ENCODE data around the gene MRM3.
"Not testable (repeated sequence)": the region's sequence is repeated elsewhere in the genome, so short reads cannot be mapped to it uniquely, and the experiment has no call there.

Gene MRM3

DNA sequence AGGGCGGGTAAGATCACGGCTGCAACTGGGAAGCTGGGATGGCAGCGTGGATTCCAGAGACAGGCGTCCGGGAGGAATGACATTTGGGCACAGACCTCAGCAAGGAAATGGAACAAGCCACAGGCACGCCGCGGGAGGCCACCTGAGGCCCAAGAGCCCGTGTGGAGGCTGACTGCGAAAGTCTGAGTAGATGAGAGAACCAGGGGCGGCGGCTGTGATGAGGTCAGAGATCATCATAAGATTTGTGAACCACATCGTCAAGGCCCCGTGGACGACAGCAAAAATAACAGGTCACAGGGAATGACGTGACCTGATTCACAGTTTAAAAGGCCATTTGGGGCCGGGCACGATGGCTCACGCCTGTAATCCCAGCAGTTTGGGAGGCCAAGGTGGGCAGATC lies 48.2 kb downstream of the MRM3 start:
- CTCF ChIA-PET = no interaction called here
- TF ChIP-seq, protein P1, sequence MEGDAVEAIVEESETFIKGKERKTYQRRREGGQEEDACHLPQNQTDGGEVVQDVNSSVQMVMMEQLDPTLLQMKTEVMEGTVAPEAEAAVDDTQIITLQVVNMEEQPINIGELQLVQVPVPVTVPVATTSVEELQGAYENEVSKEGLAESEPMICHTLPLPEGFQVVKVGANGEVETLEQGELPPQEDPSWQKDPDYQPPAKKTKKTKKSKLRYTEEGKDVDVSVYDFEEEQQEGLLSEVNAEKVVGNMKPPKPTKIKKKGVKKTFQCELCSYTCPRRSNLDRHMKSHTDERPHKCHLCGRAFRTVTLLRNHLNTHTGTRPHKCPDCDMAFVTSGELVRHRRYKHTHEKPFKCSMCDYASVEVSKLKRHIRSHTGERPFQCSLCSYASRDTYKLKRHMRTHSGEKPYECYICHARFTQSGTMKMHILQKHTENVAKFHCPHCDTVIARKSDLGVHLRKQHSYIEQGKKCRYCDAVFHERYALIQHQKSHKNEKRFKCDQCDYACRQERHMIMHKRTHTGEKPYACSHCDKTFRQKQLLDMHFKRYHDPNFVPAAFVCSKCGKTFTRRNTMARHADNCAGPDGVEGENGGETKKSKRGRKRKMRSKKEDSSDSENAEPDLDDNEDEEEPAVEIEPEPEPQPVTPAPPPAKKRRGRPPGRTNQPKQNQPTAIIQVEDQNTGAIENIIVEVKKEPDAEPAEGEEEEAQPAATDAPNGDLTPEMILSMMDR (IDR thresholded peaks at IDR 0.05; ENCODE audit: control extremely low read depth, extremely low read depth, low read depth, missing control alignments) = no peak
- POLR2A ChIA-PET = no interaction called here
- DNase-seq (ENCODE audit: extremely low spot score) = no peak

DNA sequence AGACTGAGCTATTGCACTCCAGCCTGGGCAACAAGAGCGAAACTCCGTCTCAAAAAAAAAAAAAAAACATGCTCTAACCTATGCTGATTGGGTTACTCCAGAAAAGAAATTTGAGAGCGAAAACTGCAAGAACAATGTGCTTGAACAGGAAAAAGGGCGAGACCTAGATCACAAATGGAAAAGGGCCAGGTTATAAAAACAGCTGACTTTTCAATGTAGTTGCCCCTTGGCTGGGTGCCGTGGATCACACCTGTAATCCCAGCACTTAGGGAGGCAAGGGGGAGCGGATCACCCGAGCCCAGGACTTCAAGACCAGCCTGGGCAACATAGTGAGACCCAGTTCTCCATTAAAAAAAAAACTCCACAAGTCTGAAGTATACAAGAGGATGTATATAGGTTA lies 48.8 kb downstream of the MRM3 start:
- ChIA-PET CTCF (no interaction called here), POLR2A (no interaction called here)
- TF ChIP-seq, protein P1 (IDR thresholded peaks at IDR 0.05; ENCODE audit: control extremely low read depth, extremely low read depth, low read depth, missing control alignments) = no peak
- no peak for DNase-seq (ENCODE audit: extremely low spot score)

DNA sequence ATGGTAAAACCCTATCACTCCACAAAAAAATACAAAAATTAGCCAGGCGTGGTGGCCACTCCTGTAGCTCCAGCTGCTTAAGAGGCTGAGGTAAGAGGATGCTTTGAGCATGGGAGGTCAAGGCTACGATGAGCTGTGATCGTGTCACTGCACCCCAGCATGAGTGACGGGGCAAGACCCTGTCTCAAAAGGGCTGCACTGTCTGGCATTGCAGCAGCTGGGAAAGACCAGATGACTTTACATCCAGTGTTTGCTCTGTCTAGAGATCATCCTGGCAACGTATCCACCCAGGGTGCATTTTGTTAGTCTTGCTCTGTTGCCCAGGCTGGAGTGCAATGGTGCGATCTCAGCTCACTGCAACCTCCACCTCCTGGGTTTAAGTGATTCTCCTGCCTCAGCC lies 52.0 kb downstream of the MRM3 start:
- ChIA-PET CTCF (no interaction called here), POLR2A (no interaction called here)
- no peak for DNase-seq (ENCODE audit: extremely low spot score)
- TF ChIP-seq, protein P1 (IDR thresholded peaks at IDR 0.05; ENCODE audit: control extremely low read depth, extremely low read depth, low read depth, missing control alignments) = no peak

DNA sequence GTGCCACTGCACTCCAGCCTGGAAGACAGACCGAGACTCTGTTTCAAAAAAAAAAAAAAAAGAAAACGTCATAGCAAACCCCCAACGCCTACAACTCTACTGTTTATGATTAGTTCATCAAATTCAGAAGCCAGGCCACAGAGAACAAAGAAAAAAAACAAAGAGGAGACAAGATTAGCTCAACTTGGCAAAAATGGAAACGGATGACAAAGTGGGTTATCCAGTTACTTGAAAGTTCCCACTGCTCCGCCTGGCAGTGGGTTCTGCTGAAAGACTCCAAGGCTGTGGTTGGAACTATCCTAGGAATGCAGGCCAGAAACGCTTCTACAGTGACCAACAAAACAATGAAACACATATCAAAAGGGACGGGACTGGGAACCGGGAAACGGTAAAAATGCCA lies 53.1 kb downstream of the MRM3 start:
- ChIA-PET POLR2A (no interaction called here), CTCF (no interaction called here)
- no peak for DNase-seq (ENCODE audit: extremely low spot score)
- TF ChIP-seq, protein P1 (IDR thresholded peaks at IDR 0.05; ENCODE audit: control extremely low read depth, extremely low read depth, low read depth, missing control alignments) = no peak

DNA sequence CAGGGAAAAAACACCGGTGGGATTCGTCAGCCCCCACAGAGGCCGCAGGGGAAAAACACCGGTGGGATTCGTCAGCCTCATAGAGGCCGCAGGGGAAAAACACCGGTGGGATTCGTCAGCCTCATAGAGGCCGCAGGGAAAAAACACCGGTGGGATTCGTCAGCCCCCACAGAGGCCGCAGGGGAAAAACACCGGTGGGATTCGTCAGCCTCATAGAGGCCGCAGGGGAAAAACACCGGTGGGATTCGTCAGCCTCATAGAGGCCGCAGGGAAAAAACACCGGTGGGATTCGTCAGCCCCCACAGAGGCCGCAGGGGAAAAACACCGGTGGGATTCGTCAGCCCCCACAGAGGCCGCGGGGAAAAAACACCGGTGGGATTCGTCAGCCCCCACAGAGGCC lies 53.6 kb downstream of the MRM3 start:
- CTCF ChIA-PET; DNase-seq (ENCODE audit: extremely low spot score); POLR2A ChIA-PET: not testable (repeated sequence)

DNA sequence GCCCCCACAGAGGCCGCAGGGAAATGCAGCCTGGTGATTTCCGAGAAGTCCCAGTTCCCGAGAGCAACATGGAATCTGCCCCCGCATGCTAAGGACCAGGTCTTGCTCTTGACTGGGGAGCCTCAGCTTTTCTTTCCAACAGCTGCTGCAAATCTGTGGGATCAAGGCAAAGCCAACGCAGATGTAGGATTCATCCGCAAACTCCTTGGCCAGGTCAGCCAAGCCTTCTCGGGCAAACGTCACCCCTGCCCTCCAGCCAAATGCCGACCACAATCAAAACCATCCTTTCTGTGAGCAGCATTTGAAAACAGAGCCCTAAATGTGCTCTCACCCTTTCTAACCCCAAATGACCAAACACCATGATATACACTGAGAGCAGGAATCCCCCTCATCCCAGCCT lies 54.0 kb downstream of the MRM3 start:
- TF ChIP-seq, protein P1 (IDR thresholded peaks at IDR 0.05; ENCODE audit: control extremely low read depth, extremely low read depth, low read depth, missing control alignments) = no peak
- POLR2A ChIA-PET = no interaction called here
- no peak for DNase-seq (ENCODE audit: extremely low spot score)
- CTCF ChIA-PET = no interaction called here

DNA sequence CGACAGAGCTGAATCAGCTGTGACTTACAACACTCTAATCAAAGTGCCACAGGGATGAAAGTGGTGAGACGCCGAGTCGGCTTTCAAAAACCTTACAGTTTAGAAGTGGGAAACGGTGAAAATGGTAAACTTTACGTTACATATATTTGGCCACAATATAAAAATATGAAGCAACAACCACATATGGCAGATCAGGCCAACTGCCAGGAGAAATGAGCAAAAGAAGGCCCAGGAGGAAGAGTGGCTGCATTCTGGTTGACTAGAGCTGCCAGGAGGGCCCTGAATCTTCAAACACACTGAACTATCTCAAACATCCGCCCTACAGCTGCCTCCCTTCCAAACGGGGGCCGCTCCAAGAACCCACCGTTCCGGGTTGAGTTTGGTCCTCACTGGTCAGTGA lies 56.3 kb downstream of the MRM3 start:
- DNase-seq (ENCODE audit: extremely low spot score) = no peak
- CTCF ChIA-PET = interaction anchor here (0.6 kb wide), 1 partner anchor 106 kb away, joined by 3 read pairs; no protein-coding TSS in a partner anchor
- TF ChIP-seq, protein P1 (IDR thresholded peaks at IDR 0.05; ENCODE audit: control extremely low read depth, extremely low read depth, low read depth, missing control alignments) = no peak
- POLR2A ChIA-PET = no interaction called here
